ENCODE measurements around the gene TDRD10. TPM values are rescaled to one million over a fixed set of nuclear protein-coding genes. Genes with fewer than 3 reads are reported as not detected.

The TDRD10 gene
- total and polyA plus RNA-seq, 10 donors: 2.4 to 14.0 (median 9.0) TPM

DNA sequence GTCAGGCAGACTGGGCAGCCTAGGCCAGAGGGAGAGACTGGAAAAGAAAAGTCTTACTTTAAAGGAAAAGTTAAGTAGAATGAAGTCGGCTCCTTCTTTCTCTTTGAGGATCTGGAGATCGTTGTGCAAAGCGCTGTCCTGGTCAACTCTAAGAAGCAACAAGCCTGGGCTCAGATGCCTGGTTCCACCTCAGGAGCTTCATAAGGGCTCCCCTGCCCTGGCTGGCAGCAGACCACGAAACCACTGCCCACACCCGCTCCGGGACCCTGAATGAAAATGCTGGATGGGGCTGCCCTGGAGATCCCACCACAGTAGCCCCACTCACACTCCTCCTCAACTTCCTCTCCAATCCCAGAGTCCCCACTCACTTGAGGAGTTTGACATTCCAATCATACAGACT is 50.0 kb downstream of the TDRD10 start:
- no peaks in the 10 kb centered on the region for H3K9me3 ChIP-seq
- WGBS, 5 donors: 82 to 92% (median 86%) methylated on average over 6 of the region's 6 CpGs
- intact Hi-C loops (cut with DNase I; ENCODE audit: low total_unique reads): no loop called here
- no peak for DNase-seq
- H3K4me3 ChIP-seq: no peak overlapping the region
- H3K4me1 ChIP-seq: peaks cover 14 to 81% (median 25%) of the 10 kb centered on the region in 6 donors
- TF ChIP-seq POLR2AphosphoS5 (IDR thresholded peaks at IDR 0.05) (no peak), POLR2A (IDR thresholded peaks at IDR 0.05) (no peak)
- TF ChIP-seq, protein P1, sequence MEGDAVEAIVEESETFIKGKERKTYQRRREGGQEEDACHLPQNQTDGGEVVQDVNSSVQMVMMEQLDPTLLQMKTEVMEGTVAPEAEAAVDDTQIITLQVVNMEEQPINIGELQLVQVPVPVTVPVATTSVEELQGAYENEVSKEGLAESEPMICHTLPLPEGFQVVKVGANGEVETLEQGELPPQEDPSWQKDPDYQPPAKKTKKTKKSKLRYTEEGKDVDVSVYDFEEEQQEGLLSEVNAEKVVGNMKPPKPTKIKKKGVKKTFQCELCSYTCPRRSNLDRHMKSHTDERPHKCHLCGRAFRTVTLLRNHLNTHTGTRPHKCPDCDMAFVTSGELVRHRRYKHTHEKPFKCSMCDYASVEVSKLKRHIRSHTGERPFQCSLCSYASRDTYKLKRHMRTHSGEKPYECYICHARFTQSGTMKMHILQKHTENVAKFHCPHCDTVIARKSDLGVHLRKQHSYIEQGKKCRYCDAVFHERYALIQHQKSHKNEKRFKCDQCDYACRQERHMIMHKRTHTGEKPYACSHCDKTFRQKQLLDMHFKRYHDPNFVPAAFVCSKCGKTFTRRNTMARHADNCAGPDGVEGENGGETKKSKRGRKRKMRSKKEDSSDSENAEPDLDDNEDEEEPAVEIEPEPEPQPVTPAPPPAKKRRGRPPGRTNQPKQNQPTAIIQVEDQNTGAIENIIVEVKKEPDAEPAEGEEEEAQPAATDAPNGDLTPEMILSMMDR (IDR thresholded peaks at IDR 0.05 in 8 of 11, conservative IDR thresholded peaks at IDR 0.05 in 3 of 11): no peak
- H3K36me3 ChIP-seq: peaks cover 28 to 88% (median 77%) of the 10 kb centered on the region in 6 donors
- H3K27me3 ChIP-seq (replicated peaks in 1 of 7): no peaks in the 10 kb centered on the region
- no peak overlapping the region for H3K27ac ChIP-seq

DNA sequence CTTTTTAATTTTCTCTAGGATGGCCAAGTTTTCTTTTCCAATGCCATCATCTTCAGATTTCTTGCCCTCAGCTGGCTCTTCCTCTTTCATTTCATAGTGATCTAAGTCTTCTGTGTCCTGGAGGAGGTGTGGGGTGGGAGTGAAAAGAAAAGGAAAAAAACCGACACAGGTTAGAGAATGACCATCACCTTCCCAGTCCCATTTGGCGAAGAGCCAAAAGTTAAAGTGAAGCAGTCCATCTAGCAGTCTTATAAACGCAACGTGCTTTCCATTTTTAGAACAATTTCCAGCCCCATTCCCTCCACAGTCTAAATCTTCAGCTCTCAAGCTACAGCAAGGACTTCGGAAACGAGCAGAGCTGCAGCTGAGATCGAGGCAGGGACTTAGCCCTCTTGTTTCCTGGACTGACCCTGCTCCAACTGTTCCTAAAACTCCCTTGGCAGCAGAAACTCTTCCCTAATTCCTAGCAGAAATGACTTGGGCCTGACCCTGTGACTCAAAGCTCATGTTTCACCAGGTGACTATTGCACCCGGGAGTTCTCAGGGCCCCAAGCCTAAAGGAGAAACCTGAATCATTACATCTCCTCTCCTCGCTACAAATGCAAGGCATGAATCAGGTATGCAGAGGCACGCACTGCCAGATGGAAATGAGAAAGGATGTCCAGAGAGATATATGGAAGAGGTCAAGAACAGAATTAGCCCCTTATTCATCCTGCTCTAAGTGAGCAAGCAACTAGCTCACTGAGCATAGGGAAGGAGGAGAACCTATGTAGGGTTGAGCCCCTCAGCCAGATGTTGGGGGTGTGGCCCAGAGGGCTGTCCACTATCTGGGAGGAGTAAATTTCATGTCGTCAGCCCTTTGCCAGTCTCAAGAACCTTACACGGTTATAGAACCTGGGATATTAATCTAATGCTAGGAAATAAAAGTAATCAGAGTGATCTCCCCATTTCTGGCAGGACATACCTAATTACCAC is 51.3 kb downstream of the TDRD10 start:
- 70 to 86% (median 80%) methylated on average over 12 of the region's 12 CpGs for WGBS, 5 donors
- Histone ChIP-seq H3K36me3 (peaks cover 28 to 84% (median 76%) of the 10 kb centered on the region in 6 donors), H3K4me1 (peaks cover 16 to 81% (median 31%) of the 10 kb centered on the region in 6 donors), H3K9me3 (no peaks in the 10 kb centered on the region), H3K4me3 (no peak overlapping the region), H3K27me3 (replicated peaks in 1 of 7) (no peaks in the 10 kb centered on the region), H3K27ac (no peak overlapping the region)
- intact Hi-C loops (cut with DNase I; ENCODE audit: low total_unique reads): no loop called here
- DNase-seq: no peak
- TF ChIP-seq POLR2AphosphoS5 (IDR thresholded peaks at IDR 0.05): no peak
- TF ChIP-seq, protein P1 (IDR thresholded peaks at IDR 0.05 in 8 of 11, conservative IDR thresholded peaks at IDR 0.05 in 3 of 11): no peak
- no peak for TF ChIP-seq POLR2A (IDR thresholded peaks at IDR 0.05)

DNA sequence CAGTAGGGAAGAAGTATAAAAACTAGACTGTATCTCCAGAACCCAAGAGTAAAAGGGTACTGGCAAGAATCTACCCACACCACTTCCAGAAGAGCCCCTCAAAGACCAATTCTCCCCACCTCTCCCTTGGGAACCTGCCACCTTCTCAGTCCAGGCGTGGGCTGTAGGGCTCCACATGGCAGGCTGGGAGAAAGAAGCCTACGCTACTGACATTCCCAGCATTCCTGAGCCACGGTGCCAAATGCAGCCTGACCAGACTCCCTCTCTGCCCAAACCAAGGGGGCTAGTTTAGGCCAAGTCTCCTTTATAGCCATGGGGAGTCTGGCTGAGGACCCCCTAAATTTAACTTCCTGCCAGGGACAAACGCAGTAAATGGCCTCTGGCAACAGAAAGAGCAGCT is 54.4 kb downstream of the TDRD10 start:
- peaks cover 15 to 68% (median 32%) of the 10 kb centered on the region in 6 donors for H3K4me1 ChIP-seq
- no peak for TF ChIP-seq POLR2A (IDR thresholded peaks at IDR 0.05)
- TF ChIP-seq, protein P1 (IDR thresholded peaks at IDR 0.05 in 8 of 11, conservative IDR thresholded peaks at IDR 0.05 in 3 of 11): no peak
- TF ChIP-seq POLR2AphosphoS5 (IDR thresholded peaks at IDR 0.05): no peak
- H3K27me3 ChIP-seq (replicated peaks in 1 of 7): no peaks in the 10 kb centered on the region
- peak overlapping the region in 5 of 8 donors; percentile 5 to 96 (median 22) for H3K27ac ChIP-seq
- no peaks in the 10 kb centered on the region for H3K9me3 ChIP-seq
- peak overlapping the region in 6 of 8 donors; percentile 9 to 98 (median 86) for H3K4me3 ChIP-seq
- peaks cover 24 to 53% (median 45%) of the 10 kb centered on the region in 6 donors for H3K36me3 ChIP-seq
- intact Hi-C loops (cut with DNase I; ENCODE audit: low total_unique reads): loop anchor here (5.0 kb wide), 1 partner anchor 64 kb away; no protein-coding TSS in a partner anchor
- WGBS, 5 donors: 38 to 67% (median 49%) methylated on average over 3 to 4 of the region's 4 CpGs
- peak; percentile 66 for DNase-seq

Data from spleen (tissue), 11 donors.